ENCODE results near the gene PTMA. TPM values are rescaled to one million over a fixed set of nuclear protein-coding genes. Genes with fewer than 3 reads are reported as not detected.

PTMA gene
- total RNA-seq, 2 experiments from 2014 or later = 1,546 to 1,586 TPM

DNA sequence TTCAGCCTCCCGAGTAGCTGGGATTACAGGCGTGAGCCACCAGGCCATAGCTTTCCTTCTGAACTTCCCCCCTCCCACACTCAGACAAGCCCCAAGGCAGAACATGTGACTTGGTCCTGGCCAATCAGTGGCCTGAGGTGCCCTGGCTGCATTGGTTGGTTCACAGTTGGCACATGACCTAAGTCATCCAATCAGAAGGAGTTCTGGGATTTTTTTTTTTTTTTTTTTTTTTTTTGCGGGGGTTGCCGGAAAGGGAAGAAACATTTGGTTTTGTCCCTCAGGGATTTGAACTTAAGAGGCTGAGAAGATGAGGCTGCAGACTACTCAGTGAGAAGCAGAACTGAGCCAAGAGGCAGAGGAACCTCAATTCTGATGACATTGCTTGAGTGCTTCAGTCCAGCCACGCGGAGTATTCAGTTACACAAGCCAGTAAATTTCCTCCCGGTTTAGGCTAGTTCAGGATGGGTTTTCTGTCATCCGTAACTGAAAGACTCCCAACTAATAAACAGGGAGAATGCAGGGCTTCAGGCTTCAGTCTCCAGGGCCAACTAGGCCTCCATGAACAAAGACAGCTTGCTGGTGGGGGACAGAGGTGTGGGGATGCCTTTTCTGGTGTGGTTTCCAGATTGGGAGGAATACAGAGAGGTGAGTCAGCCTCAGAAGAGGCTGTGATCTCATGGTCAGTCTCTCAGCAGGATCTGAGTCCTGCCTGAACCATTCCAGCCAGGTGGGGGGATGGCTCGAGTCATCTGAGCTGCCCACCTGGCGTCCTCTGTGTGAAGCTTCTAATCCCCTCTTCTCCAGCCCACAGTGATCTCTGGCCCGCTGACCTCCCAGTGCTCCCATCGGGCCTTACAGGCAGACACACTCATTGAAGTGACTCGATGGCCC, 9.2 kb downstream of the PTMA start:
- POLR2A ChIA-PET = interaction anchor here (2.8 kb wide), 1 partner anchor 11 kb away, joined by 13 read pairs; no protein-coding TSS in a partner anchor
- DNase-seq (peak in 2 of 14 experiments; percentile 47 to 68), ATAC-seq (ENCODE audit: poor library complexity) (no peak)
- Mint-ChIP-seq H3K27me3 (no peaks in the 10 kb centered on the region), H3K27ac (no peak overlapping the region), H3K36me3 (ENCODE audit: low read depth) (peaks cover 14% of the 10 kb centered on the region), H3K4me1 (ENCODE audit: low read depth) (peaks cover 26% of the 10 kb centered on the region), H3K9me3 (no peaks in the 10 kb centered on the region), H3K4me3 (no peak overlapping the region)
- intact Hi-C loops (cut with DNase I, micrococcal nuclease) = no loop called here
- CTCF ChIA-PET = interaction anchor here (7.6 kb wide), 1 partner anchor 41 kb away, joined by 122 read pairs; no protein-coding TSS in a partner anchor
- Histone ChIP-seq H3K36me3 (ENCODE audit: insufficient read depth, low read length) (peaks cover 13% of the 10 kb centered on the region), H3K9me3 (ENCODE audit: control insufficient read depth in 1 of 2, insufficient read depth in 1 of 2, low read length in 2 of 2) (peaks cover 0 to 3% of the 10 kb centered on the region in 2 experiments), H3K4me3 (ENCODE audit: low read length) (no peak overlapping the region), H3K4me1 (ENCODE audit: insufficient read depth, low read length) (peaks cover 27% of the 10 kb centered on the region), H3K27me3 (ENCODE audit: control insufficient read depth in 1 of 2, insufficient read depth in 2 of 2, low read length in 2 of 2) (no peaks in the 10 kb centered on the region), H3K27ac (ENCODE audit: low read depth in 1 of 2, low read length in 2 of 2) (no peak overlapping the region)
- TF ChIP-seq CTCF (IDR thresholded peaks at IDR 0.05) = no peak

DNA sequence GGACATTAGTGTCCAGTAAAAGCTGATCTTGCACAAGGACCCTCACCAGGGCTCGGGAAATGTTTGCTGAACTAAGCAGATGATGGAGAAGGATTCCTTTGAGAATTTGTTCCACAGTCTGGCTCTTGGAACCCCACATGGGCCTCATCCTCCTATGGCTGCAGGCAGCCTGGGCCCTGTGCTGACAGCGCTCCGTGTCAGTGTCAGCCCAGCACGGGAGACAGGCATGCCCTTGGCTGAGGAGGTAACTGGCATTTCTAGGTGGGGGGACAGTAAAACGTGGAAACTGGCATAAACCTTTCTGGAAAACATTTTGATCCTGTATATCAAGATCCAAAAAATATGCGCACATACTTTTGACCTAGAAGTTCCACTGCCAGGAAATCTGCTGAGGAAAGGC, 10.5 kb downstream of the PTMA start:
- H3K4me1 ChIP-seq (ENCODE audit: insufficient read depth, low read length) = peaks cover 20% of the 10 kb centered on the region
- ChIA-PET POLR2A (no interaction called here), CTCF (no interaction called here)
- Mint-ChIP-seq H3K9me3 (no peaks in the 10 kb centered on the region), H3K27me3 (no peaks in the 10 kb centered on the region), H3K27ac (no peak overlapping the region), H3K4me3 (no peak overlapping the region), H3K4me1 (ENCODE audit: low read depth) (peaks cover 16% of the 10 kb centered on the region), H3K36me3 (ENCODE audit: low read depth) (peaks cover 5% of the 10 kb centered on the region)
- H3K4me3 ChIP-seq (ENCODE audit: low read length) = no peak overlapping the region
- peaks cover 6% of the 10 kb centered on the region for H3K36me3 ChIP-seq (ENCODE audit: insufficient read depth, low read length)
- intact Hi-C loops (cut with DNase I, micrococcal nuclease) = no loop called here
- no peak for ATAC-seq (ENCODE audit: poor library complexity)
- H3K9me3 ChIP-seq (ENCODE audit: control insufficient read depth in 1 of 2, insufficient read depth in 1 of 2, low read length in 2 of 2) = peaks cover 0 to 3% of the 10 kb centered on the region in 2 experiments
- TF ChIP-seq CTCF (IDR thresholded peaks at IDR 0.05) = no peak
- H3K27ac ChIP-seq (ENCODE audit: low read depth in 1 of 2, low read length in 2 of 2) = no peak overlapping the region
- no peaks in the 10 kb centered on the region for H3K27me3 ChIP-seq (ENCODE audit: control insufficient read depth in 1 of 2, insufficient read depth in 2 of 2, low read length in 2 of 2)
- DNase-seq = no peak

DNA sequence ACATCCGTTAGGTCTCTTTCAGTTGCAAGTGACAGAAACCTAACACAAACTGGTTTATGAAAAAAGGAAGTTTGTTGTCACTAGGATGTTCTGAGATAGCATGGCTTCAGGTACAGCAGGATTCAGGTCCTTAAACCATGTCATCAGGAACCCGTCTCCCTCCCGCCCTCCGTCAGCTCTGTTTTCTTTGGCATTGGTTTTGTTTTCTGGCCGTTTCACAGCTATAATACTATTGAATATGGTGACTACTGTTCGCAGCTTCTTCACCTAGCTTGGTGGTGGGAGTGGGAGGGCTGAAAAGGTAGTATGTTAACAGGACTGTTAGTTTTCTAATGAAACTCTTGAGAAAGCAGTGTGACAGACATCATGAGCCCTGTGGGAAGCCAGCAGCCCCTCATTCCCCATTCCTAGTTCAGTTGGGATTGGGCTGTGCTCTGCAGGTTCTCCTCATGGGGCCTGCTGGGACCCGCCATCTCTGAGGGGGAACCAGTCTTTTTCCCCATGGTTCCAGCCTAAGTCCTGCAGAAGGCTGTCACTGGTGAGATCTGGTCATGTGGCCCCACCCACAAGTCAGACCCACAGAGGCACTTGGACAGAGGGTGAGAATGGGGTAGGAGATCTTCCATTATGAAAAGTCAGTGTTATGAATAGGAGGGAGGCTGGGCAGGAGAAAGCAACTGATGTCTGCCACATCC, 12.1 kb downstream of the PTMA start:
- Histone ChIP-seq H3K4me1 (ENCODE audit: insufficient read depth, low read length) (peaks cover 3% of the 10 kb centered on the region), H3K27ac (ENCODE audit: low read depth in 1 of 2, low read length in 2 of 2) (no peak overlapping the region), H3K4me3 (ENCODE audit: low read length) (no peak overlapping the region), H3K27me3 (ENCODE audit: control insufficient read depth in 1 of 2, insufficient read depth in 2 of 2, low read length in 2 of 2) (no peaks in the 10 kb centered on the region), H3K36me3 (ENCODE audit: insufficient read depth, low read length) (no peaks in the 10 kb centered on the region), H3K9me3 (ENCODE audit: control insufficient read depth in 1 of 2, insufficient read depth in 1 of 2, low read length in 2 of 2) (peaks cover 0 to 3% of the 10 kb centered on the region in 2 experiments)
- no peak for DNase-seq
- no peak for TF ChIP-seq CTCF (IDR thresholded peaks at IDR 0.05)
- no peak overlapping the region for H3K27ac Mint-ChIP-seq
- H3K9me3 Mint-ChIP-seq = no peaks in the 10 kb centered on the region
- no peak for ATAC-seq (ENCODE audit: poor library complexity)
- CTCF ChIA-PET = interaction anchor here (1.1 to 2.2 kb wide), 2 partner anchors 14 to 43 kb away, joined by 3 to 8 read pairs; no protein-coding TSS in a partner anchor
- no peak overlapping the region for H3K4me3 Mint-ChIP-seq
- POLR2A ChIA-PET = no interaction called here
- no peaks in the 10 kb centered on the region for H3K36me3 Mint-ChIP-seq (ENCODE audit: low read depth)
- intact Hi-C loops (cut with DNase I, micrococcal nuclease) = no loop called here
- peaks cover 4% of the 10 kb centered on the region for H3K4me1 Mint-ChIP-seq (ENCODE audit: low read depth)
- no peaks in the 10 kb centered on the region for H3K27me3 Mint-ChIP-seq

Measured in CD4-positive, alpha-beta T cell (primary cell).